Neural cell (in vitro differentiated cells): ENCODE results near the gene PCTP.

Experiments used
- CTCF ChIP-seq: fragments of 450-650 bp; IDR thresholded peaks from 2 replicates; pipeline ENCODE4 v1.5.1; 2014; ENCODE audit warnings: antibody characterized with exemption, mild to moderate bottlenecking, moderate library complexity; ENCODE audit not compliant: poor library complexity, severe bottlenecking
- MXI1 ChIP-seq: fragments of 450-650 bp; conservative IDR thresholded peaks from 2 replicates; pipeline ENCODE4 v1.6.1; 2014; ENCODE audit warnings: antibody characterized with exemption, mild to moderate bottlenecking; ENCODE audit not compliant: poor library complexity, severe bottlenecking
- POLR2AphosphoS5 ChIP-seq: IDR thresholded peaks from 2 replicates; pipeline ENCODE4 v1.6.1; 2012
- REST ChIP-seq: IDR thresholded peaks from 2 replicates; pipeline ENCODE4 v1.6.1; 2012; ENCODE audit warnings: borderline replicate concordance
- TAF1 ChIP-seq: IDR thresholded peaks from 2 replicates; pipeline ENCODE4 v1.6.1; 2012; ENCODE audit warnings: low read depth

- TF ChIP-seq CTCF (no peak), MXI1 (no peak), TAF1 (no peak), POLR2AphosphoS5 (no peak), REST (no peak)
Measured at GRCh38 chr17:55710829-55711496, 39.9 kb upstream of the PCTP start.
